ENCODE data around the gene TUBB4A. TPM values are rescaled to one million over a fixed set of nuclear protein-coding genes. Genes with fewer than 3 reads are reported as not detected.

Gene TUBB4A
- total and polyA plus RNA-seq, 2 experiments from 2014 or later = 4.4 to 7.3 TPM

DNA sequence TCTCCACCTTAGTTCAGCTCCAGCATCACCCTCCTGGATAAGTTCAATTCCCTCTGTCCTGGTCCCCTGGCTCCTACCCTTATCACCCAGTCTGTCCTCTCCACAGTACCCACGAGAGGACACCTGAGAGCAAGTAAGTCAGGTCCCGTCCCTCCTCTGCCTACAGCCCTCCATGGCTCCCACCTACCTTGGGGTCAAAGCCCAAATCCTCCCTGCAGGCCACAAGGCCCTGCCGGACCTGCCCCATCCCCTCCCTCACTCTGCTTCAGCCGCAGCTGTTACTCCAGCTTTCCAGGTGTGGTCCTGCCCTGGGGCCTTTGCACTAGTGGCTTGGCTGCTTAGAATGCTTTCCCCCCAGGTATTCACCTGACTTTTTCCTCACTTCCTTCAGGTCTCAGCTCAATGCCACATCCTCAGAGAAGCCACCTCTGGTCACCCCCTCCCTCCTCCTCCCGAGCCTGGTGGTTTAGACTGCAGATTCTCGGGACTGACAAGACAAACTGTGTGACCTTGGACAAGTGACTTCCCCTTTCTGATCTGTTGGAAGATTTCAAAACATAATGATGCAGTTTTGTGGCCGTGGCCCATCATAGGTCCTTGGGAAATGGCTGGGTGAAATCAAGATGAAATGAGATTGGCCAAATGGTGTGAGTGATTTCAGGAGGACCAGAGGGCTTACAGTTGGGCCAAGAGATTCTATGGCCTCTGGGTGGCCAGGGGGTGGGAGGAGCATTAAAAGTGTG, 3.6 kb downstream of the TUBB4A start:
- peaks cover 23% of the 10 kb centered on the region for H3K27me3 ChIP-seq
- TF ChIP-seq EZH2 (IDR thresholded peaks at IDR 0.05; ENCODE audit: borderline replicate concordance) (no peak), EZH2phosphoT487 (IDR thresholded peaks at IDR 0.05; ENCODE audit: low read depth, severe bottlenecking, unreplicated experiment) (no peak)
- TF ChIP-seq, protein P1, sequence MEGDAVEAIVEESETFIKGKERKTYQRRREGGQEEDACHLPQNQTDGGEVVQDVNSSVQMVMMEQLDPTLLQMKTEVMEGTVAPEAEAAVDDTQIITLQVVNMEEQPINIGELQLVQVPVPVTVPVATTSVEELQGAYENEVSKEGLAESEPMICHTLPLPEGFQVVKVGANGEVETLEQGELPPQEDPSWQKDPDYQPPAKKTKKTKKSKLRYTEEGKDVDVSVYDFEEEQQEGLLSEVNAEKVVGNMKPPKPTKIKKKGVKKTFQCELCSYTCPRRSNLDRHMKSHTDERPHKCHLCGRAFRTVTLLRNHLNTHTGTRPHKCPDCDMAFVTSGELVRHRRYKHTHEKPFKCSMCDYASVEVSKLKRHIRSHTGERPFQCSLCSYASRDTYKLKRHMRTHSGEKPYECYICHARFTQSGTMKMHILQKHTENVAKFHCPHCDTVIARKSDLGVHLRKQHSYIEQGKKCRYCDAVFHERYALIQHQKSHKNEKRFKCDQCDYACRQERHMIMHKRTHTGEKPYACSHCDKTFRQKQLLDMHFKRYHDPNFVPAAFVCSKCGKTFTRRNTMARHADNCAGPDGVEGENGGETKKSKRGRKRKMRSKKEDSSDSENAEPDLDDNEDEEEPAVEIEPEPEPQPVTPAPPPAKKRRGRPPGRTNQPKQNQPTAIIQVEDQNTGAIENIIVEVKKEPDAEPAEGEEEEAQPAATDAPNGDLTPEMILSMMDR (IDR thresholded peaks at IDR 0.05; ENCODE audit: poor library complexity) = no peak
- H3K27ac ChIP-seq = no peak overlapping the region
- no peaks in the 10 kb centered on the region for H3K36me3 ChIP-seq (replicated peaks; ENCODE audit: insufficient read depth, low read depth)
- no peaks in the 10 kb centered on the region for H3K9me3 ChIP-seq (ENCODE audit: low read depth)
- no peak overlapping the region for H3K4me3 ChIP-seq
- 86% methylated on average over 7 of the region's 7 CpGs for WGBS (ENCODE audit: low lambda C conversion rate, missing lambda C conversion rate)
- no peaks in the 10 kb centered on the region for H3K4me1 ChIP-seq (ENCODE audit: insufficient read depth)
- H2AFZ ChIP-seq = no peak overlapping the region
- H3K4me2 ChIP-seq = no peak overlapping the region
- no peak for DNase-seq (ENCODE audit: low spot score)
- H3K9me2 ChIP-seq (replicated peaks; ENCODE audit: insufficient read depth) = no peaks in the 10 kb centered on the region
- no peaks in the 10 kb centered on the region for H4K20me1 ChIP-seq (ENCODE audit: insufficient read depth, poor library complexity, severe bottlenecking)
- H3K79me2 ChIP-seq = no peaks in the 10 kb centered on the region

DNA sequence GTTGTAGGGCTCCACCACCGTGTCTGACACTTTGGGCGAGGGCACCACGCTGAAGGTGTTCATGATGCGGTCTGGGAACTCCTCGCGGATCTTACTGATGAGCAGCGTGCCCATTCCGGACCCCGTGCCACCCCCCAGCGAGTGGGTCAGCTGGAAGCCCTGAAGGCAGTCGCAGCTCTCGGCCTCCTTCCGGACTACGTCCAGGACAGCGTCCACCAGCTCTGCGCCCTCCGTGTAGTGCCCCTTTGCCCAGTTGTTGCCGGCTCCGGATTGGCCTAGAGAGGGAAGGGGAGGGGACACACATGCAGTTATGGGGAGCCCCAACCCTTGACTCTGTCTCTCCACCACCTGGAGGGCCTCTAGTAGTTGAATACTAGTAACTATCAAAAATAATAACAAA, 6.2 kb downstream of the TUBB4A start:
- Histone ChIP-seq H3K9me3 (ENCODE audit: low read depth) (no peaks in the 10 kb centered on the region), H3K79me2 (no peaks in the 10 kb centered on the region), H3K27me3 (peaks cover 3% of the 10 kb centered on the region), H3K27ac (no peak overlapping the region), H3K9me2 (replicated peaks; ENCODE audit: insufficient read depth) (no peaks in the 10 kb centered on the region), H3K36me3 (replicated peaks; ENCODE audit: insufficient read depth, low read depth) (no peaks in the 10 kb centered on the region), H3K4me2 (no peak overlapping the region), H2AFZ (no peak overlapping the region), H3K4me3 (no peak overlapping the region), H4K20me1 (ENCODE audit: insufficient read depth, poor library complexity, severe bottlenecking) (no peaks in the 10 kb centered on the region), H3K4me1 (ENCODE audit: insufficient read depth) (no peaks in the 10 kb centered on the region)
- TF ChIP-seq EZH2 (IDR thresholded peaks at IDR 0.05; ENCODE audit: borderline replicate concordance) = no peak
- no peak for TF ChIP-seq EZH2phosphoT487 (IDR thresholded peaks at IDR 0.05; ENCODE audit: low read depth, severe bottlenecking, unreplicated experiment)
- TF ChIP-seq, protein P1 (IDR thresholded peaks at IDR 0.05; ENCODE audit: poor library complexity) = no peak
- 96% methylated on average over 19 of the region's 19 CpGs for WGBS (ENCODE audit: low lambda C conversion rate, missing lambda C conversion rate)
- DNase-seq (ENCODE audit: low spot score) = no peak

DNA sequence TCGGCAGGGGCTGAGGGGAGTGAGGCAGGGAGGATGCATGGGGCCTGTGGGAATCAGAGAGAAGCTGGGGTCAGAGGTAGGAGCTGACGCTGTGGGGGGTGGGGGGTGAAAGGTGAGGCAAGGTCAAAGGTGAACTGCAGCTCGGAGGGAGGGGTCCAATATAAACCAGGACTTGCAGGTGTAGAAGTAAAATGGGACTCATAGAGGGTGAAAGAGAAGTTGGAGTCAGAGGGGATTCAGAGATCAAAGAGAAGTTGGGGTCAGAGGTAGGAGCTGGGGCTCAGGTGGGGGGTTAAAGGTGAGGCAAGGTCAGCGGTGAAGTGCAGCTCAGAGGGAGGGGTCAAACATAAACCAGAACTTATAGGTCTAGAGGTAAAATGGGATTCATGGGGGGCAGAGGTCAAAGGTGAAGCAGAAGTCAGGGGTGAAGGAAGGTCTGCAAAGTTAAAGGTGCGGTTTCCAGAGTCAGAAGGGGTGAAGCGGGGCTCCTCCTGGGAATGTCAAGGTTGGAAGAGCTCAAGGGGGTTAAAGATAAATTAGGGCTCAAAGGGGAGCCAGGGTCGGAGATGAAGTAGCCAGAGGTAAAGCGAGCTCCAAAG, 7.6 kb downstream of the TUBB4A start:
- DNase-seq (ENCODE audit: low spot score) = no peak
- no peaks in the 10 kb centered on the region for H3K27me3 ChIP-seq

More for the DNA sequence above, 7.6 kb downstream of the TUBB4A start:
- Histone ChIP-seq H3K79me2 (no peaks in the 10 kb centered on the region), H3K36me3 (replicated peaks; ENCODE audit: insufficient read depth, low read depth) (no peaks in the 10 kb centered on the region), H2AFZ (no peak overlapping the region), H3K9me3 (ENCODE audit: low read depth) (no peaks in the 10 kb centered on the region), H3K4me2 (no peak overlapping the region), H3K9me2 (replicated peaks; ENCODE audit: insufficient read depth) (no peaks in the 10 kb centered on the region), H4K20me1 (ENCODE audit: insufficient read depth, poor library complexity, severe bottlenecking) (no peaks in the 10 kb centered on the region), H3K4me1 (ENCODE audit: insufficient read depth) (no peaks in the 10 kb centered on the region), H3K4me3 (no peak overlapping the region), H3K27ac (no peak overlapping the region)
- TF ChIP-seq EZH2 (IDR thresholded peaks at IDR 0.05; ENCODE audit: borderline replicate concordance) (no peak), EZH2phosphoT487 (IDR thresholded peaks at IDR 0.05; ENCODE audit: low read depth, severe bottlenecking, unreplicated experiment) (no peak)
- TF ChIP-seq, protein P1 (IDR thresholded peaks at IDR 0.05; ENCODE audit: poor library complexity) = no peak
- 90% methylated on average over 7 of the region's 8 CpGs for WGBS (ENCODE audit: low lambda C conversion rate, missing lambda C conversion rate)
